ENCODE measurements around the gene ARNT2.

The ARNT2 gene

DNA sequence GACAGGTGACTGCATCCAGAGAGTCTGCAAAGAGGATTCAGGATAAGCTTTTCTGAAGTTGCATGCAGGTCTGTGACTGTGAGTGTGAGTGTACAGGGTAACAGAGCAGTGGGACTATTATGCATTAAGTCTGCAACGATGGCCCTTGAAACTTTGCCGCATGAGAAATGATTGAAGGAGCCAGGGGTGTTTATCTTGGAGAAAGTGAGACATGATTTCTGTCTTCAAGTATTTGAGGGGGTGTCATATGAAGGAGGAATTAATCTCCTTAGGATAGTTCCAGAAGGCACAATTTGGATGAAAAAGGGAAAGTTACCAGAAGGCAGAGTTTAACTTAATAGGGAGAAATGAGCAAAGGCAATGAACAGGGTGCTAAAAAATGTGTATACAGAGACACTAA is 119.6 kb downstream of the ARNT2 start:
- DNase-seq, result peak; percentile 27
- TF ChIP-seq, protein P1, sequence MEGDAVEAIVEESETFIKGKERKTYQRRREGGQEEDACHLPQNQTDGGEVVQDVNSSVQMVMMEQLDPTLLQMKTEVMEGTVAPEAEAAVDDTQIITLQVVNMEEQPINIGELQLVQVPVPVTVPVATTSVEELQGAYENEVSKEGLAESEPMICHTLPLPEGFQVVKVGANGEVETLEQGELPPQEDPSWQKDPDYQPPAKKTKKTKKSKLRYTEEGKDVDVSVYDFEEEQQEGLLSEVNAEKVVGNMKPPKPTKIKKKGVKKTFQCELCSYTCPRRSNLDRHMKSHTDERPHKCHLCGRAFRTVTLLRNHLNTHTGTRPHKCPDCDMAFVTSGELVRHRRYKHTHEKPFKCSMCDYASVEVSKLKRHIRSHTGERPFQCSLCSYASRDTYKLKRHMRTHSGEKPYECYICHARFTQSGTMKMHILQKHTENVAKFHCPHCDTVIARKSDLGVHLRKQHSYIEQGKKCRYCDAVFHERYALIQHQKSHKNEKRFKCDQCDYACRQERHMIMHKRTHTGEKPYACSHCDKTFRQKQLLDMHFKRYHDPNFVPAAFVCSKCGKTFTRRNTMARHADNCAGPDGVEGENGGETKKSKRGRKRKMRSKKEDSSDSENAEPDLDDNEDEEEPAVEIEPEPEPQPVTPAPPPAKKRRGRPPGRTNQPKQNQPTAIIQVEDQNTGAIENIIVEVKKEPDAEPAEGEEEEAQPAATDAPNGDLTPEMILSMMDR (IDR thresholded peaks at IDR 0.05; ENCODE audit: low read depth, low read length, missing control alignments), result no peak
- Histone ChIP-seq H3K27me3 (replicated peaks) (no peaks in the 10 kb centered on the region), H3K4me3 (ENCODE audit: low read depth, low read length) (no peak overlapping the region), H3K36me3 (replicated peaks) (no peaks in the 10 kb centered on the region), H3K27ac (no peak overlapping the region)
- in situ Hi-C loops (cut with HindIII; ENCODE audit: low pct_ligation_motif_present, low sequenced_read_pairs), result no loop called here

DNA sequence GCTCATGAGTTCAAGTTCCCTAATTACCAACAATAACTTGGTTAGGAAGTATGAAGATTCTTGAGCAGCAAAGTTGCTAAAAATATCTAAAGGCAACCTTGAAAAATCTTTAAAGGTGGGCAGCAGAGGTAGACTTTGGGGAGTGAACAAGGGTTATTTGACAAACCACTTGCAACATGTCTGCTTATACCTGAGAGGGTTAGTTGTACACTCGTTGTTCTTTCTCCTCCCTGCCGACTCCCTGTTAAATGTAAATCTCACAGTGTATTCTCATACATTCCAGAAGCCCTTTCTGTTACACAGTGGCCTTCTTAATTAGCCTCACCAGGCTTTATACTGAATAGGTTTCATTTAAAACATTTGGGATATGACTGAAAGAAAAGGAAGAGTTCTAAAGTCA is 121.7 kb downstream of the ARNT2 start:
- in situ Hi-C loops (cut with HindIII; ENCODE audit: low pct_ligation_motif_present, low sequenced_read_pairs), result no loop called here
- DNase-seq, result no peak
- Histone ChIP-seq H3K4me3 (ENCODE audit: low read depth, low read length) (no peak overlapping the region), H3K27ac (no peak overlapping the region), H3K36me3 (replicated peaks) (no peaks in the 10 kb centered on the region), H3K27me3 (replicated peaks) (no peaks in the 10 kb centered on the region)
- TF ChIP-seq, protein P1 (IDR thresholded peaks at IDR 0.05; ENCODE audit: low read depth, low read length, missing control alignments), result no peak

DNA sequence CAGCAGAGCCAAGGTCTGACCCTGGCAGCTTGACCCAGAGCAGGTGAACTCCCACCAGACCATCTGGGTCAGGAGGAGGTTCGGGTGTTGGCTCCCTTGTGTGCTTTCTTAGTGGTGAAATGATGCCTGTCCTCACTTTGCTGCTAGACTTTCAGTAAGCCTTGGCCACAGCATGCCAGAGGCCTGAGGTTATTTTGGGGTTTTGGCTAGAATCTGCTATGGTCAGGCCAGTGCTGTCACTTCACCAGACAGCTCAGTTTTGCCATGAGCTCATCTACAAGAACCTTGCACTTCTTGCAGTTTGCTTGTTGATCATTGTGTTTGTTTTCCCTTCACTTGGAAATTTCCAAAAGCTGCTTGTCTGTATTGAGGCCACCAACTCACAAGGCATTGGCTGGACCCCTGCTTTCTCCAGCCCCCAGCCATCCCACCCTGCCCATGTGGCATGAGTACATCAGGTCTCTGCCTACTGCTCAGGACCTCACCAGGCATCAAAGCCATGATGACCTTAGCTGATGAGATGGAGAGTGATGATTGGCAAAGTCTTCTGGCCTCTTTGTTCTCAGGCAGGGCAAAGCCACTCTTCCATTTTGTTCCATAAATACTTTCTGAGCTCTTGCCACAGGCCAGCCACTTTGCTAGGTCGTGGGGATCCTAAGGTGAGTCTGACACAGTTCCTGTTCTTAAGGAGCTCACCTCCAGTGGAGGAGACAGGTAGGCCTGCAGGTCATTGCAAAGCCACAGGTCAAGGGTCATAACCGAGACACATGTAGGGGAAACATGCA is 122.6 kb downstream of the ARNT2 start:
- no peak overlapping the region for H3K4me3 ChIP-seq (ENCODE audit: low read depth, low read length)
- H3K36me3 ChIP-seq (replicated peaks), result no peaks in the 10 kb centered on the region
- in situ Hi-C loops (cut with HindIII; ENCODE audit: low pct_ligation_motif_present, low sequenced_read_pairs), result no loop called here
- H3K27me3 ChIP-seq (replicated peaks), result no peaks in the 10 kb centered on the region
- peak; percentile 60 for DNase-seq
- no peak overlapping the region for H3K27ac ChIP-seq
- TF ChIP-seq, protein P1 (IDR thresholded peaks at IDR 0.05; ENCODE audit: low read depth, low read length, missing control alignments), result no peak

DNA sequence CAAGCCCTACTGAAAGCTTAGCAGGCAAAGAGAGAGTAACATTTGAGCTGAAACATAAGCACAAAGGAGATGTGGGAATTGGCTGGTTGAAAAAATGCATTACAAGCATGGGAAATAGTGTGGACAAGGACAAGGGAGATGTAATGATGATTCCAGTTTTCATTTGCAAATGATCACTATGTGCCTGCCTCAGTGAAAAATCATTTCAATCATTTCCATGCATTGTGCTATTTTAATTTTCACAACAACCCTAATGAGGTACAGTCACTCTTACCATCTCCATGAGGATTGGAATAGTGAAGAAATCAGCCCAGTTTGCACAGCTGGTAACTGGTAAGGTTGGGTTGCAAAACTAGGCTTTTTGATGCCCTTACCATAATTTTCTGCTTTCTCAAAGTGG is 123.2 kb downstream of the ARNT2 start:
- in situ Hi-C loops (cut with HindIII; ENCODE audit: low pct_ligation_motif_present, low sequenced_read_pairs), result no loop called here
- Histone ChIP-seq H3K27ac (no peak overlapping the region), H3K4me3 (ENCODE audit: low read depth, low read length) (no peak overlapping the region), H3K27me3 (replicated peaks) (no peaks in the 10 kb centered on the region), H3K36me3 (replicated peaks) (no peaks in the 10 kb centered on the region)
- DNase-seq, result no peak
- TF ChIP-seq, protein P1 (IDR thresholded peaks at IDR 0.05; ENCODE audit: low read depth, low read length, missing control alignments), result no peak

DNA sequence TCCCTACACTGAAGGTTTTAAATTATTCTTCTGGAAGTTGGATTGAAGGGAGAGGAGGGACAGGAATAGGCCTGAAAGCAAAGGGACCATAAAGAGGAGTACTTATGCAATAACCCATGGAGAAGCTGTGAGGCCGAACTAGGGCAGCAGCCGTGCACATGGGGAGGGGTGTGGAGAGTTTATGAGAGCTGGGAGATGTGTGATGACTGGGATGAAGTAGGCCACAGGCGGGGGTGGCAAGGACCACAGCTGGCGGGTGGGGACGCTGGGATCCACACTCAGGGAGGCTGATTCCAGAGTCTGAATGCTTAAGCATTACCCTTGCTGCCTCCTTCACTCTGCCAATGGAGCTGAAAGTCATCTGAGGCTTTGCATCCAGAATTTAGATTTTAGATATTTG is 123.8 kb downstream of the ARNT2 start:
- no peak overlapping the region for H3K4me3 ChIP-seq (ENCODE audit: low read depth, low read length)
- TF ChIP-seq, protein P1 (IDR thresholded peaks at IDR 0.05; ENCODE audit: low read depth, low read length, missing control alignments), result no peak
- no peak overlapping the region for H3K27ac ChIP-seq
- DNase-seq, result no peak
- in situ Hi-C loops (cut with HindIII; ENCODE audit: low pct_ligation_motif_present, low sequenced_read_pairs), result no loop called here
- no peaks in the 10 kb centered on the region for H3K36me3 ChIP-seq (replicated peaks)
- no peaks in the 10 kb centered on the region for H3K27me3 ChIP-seq (replicated peaks)
